ENCODE results near the gene CTSH.
"Not testable (repeated sequence)": the region's sequence is repeated elsewhere in the genome, so short reads cannot be mapped to it uniquely, and the experiment has no call there.

The CTSH gene

DNA sequence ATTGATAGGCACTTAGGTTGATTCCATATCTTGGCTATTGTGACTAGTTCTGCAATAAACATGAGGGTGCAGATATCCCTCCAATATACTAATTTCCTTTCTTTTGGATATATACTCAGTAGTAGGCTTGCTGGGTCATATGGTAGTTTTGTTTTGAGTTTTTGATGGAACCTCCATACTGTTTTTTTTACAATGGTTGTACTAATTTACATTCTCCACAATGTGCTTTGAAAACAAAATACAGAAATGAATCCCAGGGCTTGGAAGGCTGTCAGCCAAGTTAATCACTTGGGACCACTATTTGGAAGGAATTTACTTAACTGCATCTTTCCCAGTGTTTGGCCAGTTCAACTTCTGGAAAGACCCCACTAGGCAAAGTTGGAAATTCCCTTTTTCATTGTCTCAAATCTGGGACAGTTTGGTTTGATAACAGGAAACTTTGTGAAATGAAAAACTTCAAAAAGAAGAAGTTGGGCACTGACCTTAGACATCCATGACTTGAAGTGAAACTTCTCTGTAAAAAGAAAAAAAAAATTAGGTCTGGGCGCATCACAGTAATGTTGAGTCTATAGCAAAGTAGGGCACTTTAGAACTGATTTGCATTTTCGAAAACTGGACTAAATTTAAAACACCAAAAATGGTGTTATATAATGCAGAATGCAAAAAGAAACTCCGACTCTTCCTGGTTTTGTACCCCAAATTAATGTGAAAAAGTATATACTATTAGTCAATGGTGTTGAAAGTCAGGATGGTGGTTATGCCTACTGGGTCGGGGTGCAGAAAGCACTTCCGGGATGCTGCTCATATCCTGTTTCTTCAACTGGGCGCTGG is 6.0 kb downstream of the CTSH start:
- DNase-seq (ENCODE audit: low read depth): no peak

DNA sequence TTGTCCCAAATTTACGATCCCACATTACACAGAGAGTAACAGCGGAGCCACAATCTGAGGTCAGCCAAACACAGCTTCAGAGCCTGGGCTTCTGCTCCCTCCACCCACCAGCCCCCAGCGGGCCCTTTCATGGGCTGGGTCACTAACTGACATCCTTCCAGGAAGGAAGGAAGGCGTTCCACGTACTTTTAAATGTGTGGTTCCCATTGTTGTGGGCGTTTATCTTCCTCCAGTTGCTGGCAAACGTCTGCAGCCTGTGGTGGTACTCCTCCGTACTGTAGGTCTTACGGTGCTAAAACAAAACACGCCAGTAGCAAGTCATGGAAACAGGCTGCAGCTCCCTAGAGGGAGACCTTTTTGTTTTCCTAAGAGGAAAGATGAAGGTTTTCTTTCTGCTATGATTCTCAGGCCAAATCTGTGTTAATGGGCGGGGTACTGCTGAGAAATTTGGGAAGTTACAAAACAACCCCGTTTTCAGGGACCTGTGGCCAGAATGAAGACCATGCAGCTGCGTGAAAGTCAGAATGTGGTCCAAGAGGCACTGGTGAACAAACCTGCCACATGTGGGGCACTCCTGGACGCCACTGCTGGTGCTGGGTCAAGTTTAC is 7.6 kb downstream of the CTSH start:
- DNase-seq (ENCODE audit: low read depth): no peak

DNA sequence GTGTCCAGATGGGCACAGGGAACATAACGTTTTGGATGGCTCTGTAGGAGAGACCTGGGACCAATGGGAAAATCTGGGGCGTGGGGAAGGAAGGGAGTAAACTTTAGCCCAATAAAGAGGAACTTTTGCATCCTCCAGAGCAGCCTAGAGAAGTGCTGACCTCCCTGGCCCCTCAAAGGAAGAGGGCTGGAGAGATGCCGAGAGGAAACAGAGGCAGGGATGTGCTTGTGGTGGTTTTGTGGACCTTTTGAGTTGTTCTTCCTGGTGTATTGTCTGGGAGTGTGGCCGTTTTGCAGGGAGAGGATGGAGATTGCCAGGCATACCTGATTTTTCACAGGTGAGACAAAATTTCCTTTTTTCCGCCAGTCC is 10.2 kb downstream of the CTSH start:
- no peak for DNase-seq (ENCODE audit: low read depth)

DNA sequence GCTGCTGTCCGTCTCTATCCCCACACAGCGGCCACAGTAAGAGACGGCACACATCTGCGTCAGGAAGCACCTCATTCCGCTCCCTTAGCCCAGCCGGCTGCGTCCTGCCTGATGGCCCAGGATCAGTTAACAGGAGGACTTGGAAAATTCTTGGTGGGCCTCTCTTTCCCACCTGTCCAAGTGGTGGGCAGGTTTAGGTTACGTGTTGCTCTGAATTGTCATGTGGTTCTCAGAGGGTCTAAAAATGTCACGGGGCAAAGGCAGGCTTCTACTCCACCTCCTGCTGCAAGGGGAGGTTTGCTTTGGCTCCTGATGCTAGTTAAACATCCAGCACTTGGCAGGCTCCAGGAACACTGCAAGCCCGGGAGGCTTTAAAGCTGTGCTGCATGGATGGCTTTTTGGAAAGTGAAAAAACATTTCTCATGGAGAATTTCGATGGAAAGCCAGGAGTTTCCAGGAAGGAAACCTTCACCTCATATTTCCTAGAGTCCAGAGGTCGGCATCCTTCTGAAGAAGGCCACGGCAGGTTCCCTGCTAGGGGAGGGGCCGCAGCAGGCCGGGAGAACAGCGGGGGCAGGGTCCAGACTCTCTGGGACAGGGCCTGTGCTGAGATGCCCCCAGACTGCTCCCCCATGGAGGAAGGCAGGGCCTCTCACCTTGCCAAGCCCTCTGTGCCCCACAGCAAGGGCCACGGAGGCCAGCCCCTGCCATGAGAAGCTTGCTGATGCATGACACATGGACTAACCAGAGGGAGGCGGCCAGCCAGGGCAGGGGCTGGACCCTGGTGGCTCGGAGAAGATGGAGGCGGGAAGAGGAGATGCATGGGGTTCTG is 10.8 kb downstream of the CTSH start:
- no peak for DNase-seq (ENCODE audit: low read depth)

DNA sequence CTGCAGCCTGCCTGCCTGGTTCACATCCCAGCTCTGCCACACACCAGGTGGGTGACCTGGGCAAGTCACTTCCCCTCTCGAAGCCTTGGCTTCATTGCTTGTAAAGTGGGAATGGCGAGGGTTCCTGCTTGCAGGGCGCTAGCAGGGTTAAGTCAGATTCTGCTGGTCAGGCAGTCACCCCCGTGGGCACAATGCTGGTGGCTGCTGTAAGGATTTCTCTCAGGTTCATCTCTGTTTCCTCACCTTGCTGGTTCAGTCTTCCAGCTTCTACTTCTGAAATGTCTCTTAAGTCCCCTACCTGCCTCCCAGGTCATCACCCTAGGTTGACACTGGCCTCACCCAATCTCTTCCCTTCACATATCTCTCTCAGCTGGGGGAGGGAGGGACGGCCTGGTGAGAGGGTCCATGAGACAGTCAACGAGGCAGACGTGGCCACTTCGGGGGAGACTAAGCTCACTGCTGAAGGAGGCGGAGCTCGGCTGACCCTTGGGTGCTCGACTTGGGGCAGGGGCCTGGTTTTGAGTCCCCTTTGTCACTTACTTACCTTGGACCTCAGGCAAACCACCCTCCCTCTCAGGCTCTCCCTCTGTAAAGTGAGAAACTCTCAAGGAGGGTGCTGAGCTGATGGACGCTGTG is 11.5 kb downstream of the CTSH start:
- no peak for DNase-seq (ENCODE audit: low read depth)

DNA sequence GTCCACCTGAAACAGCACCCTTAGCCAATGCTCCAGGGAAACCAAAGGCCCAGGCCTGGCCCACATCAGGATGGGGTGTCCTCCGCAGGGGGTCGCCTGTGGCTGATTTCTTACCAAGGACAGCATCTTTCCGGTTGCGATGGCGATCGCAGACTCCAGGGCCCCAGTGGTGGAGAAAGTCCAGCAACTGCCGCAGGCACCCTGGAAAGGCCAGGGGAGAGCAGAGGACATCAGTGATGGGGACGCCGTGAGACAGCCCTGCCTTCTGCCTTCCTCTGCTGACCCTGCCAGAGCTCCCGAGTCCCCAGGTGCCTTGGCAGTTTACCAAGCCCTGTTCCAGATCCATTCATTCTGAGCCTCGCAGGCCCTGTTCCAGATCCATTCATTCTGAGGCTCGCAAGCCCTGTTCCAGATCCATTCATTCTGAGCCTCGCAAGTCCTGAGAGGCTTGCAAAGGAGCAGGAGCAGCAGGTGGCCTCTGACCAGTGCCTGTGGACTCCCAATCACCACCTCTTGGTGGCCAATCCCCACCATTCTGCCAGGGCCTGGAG is 12.5 kb downstream of the CTSH start:
- no peak for DNase-seq (ENCODE audit: low read depth)

DNA sequence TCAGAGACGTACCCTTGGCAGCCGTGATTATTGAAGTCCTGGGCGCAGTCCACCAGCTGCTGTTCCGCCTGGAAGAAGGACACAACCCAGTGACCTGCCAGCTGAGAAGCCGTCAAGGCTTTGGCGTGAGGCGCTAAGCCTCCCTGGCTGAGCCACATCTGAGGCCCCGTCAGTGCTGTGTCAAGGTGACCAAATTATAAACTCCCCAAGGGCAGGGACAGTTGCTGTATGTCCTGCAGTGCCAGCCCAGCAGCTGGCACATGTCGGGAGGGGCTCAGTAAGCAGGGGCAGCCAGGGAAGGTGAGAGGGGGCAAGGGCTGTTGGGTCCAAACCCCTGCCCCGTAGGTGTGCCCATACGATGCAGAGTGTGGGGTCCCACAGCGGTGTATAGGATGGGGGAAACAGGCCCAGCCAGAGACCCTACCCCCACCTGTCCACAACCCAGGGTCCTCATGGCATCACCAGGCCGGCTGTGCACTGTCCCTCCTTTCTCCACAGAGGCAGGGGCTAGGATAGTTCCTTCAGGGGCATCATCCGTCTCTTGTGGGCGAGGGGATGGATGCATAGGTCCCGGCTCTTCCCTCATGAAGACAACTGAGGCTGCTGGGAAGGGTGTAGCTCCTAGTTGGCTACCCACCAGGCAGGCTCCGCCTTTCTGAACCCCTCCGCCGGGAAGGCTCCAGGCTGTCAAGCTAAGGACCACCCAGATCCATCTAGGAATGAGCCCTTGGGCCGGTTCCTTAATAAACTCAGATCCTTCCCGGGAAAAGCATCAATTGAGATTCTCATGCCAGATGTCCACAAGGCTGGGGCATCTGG is 13.2 kb downstream of the CTSH start:
- DNase-seq (ENCODE audit: low read depth): no peak

DNA sequence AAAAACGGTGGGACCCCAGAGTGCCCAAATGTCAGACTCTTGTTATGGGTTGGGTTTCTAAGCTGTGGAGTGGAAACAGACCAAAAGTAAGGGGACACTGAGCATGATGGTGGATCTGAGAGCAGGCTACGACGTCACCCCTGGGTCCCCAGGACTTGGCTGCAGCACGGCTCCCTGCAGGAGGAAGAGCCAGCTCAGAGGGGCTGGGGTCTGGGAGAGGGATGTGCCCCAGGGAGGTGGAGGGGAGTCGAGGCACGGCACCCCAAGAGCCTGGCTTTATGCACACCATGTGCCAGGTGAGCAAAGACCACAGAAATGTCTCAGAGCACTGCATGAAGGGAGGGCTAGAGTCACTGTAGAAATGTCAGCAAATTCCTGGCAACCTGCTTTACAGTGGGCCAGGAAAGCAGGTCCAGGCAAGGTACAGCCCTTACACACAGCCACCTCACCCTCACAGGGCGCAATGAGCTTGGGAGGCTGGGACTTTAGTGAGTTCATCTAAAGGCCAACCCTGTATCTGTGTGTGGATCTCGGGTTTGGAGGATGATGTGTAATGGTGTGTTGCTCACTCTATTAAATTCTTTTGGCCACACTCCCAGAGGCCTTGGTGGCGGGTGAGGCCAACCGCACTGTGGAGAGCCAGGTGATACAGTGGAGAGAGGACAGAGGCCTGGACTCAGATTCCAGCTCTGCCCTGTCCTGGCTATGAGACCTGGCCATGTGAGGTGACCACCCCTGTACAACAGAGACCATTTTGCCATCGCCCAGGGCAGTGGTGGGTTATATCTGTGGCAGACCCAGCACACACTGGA is 14.1 kb downstream of the CTSH start:
- DNase-seq (ENCODE audit: low read depth): no peak

DNA sequence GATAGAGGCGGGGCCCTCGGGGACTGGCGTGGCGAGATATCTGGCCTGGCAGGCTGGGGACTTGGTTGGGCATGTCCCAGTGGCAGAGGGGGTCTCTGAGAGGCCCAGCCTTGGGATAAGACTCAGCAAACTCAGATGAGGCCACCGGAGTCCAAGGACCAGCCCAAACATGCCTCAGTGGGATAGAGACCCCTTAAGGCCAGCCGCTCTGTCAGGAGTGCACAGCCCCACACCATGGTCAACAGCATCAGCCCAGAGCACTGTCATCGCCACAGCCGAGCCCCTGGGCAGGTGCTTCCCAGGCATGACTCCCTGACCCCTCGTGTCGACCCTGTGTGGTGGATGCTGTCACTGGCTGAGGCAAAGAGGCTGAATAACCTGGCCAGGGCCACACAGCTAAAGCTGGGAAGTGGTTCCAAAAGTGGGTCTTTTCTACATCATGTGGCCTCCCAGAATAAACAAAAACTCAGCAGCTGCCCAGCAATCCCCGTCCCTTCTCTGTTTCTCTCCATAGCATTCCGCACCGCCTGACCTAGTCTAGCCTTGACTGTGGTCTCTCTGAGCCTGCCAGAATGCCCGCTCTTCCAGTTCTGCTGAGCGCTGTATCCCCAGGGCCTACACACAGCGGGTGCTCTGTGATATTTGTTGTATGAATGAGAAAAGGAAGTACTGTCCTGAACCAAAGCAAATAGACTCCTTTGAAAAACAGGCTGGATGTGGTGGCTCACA is 15.1 kb downstream of the CTSH start:
- DNase-seq (ENCODE audit: low read depth): no peak

DNA sequence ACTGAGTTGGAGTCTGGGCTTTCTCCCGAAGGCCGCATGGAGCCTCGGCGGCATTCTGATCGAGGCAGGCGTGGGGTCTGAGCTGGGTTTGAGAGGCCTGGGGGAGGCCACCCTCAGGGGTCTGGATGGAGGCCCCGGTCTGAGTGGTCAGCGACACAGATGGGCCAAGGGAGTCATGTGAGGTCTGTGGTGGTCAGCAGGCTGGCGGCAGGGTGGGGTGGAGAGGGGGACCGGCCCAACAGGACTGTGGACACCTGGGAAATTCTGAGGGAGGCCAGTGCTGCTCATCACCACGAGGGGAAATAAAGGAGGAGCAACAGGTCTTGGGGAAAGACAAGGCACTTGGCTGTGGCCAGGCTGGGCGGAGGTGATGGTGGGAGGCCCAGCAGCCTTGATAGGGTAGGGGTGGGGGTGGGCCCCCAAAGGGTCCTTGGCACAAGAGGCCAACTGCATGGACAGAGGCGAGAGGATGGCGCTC is 16.2 kb downstream of the CTSH start:
- no peak for DNase-seq (ENCODE audit: low read depth)

DNA sequence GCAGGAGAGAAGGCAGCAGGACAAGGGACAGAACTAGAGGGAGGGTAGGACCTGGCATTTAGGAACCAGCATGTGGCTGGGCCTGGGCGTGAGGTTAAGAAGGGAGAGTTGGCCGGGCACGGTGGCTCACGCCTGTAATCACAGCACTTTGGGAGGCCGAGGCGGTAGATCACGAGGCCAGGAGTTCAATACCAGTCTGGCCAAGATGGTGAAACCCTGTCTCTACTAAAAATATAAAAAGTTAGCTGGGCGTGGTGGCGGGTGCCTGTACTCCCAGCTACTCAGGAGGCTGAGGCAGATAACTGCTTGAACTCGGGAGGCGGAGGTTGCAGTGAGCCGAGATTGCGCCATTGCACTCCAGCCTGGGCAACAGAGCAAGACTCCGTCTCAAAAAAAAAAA is 16.7 kb downstream of the CTSH start:
- not testable (repeated sequence) for DNase-seq (ENCODE audit: low read depth)

DNA sequence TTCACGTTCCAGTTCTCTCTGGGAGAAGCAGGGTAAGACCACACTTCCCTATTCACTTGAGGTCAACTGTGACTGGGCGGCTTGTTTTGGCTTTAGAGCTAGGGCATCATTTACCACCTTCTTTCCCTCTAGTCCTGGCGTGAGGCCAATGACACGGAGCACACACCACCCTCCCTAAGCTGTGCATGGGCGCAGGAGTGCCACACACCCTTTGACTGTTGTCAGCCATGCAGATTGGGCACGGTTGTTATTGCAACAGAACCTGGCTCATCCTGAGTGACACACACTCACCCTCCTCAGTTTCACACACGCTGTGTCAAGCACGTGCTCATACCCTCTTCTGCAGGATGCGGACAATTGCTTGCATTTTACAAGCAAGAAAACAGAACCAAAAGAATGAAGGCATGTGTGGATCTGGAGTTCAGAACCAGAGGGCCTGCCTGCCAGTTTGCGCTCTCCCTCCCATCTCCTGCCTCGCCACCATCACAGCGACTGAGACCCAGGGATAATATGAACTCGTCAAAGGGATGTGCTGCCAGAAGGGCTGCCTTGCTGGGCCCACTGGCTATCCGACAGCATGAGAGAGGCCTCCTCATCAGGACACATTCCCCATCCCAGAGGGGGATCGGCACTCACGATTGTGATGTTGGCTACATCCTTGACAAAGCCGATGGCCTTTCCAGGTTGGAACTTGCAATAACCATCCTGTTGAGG is 17.6 kb downstream of the CTSH start:
- DNase-seq (ENCODE audit: low read depth): no peak

DNA sequence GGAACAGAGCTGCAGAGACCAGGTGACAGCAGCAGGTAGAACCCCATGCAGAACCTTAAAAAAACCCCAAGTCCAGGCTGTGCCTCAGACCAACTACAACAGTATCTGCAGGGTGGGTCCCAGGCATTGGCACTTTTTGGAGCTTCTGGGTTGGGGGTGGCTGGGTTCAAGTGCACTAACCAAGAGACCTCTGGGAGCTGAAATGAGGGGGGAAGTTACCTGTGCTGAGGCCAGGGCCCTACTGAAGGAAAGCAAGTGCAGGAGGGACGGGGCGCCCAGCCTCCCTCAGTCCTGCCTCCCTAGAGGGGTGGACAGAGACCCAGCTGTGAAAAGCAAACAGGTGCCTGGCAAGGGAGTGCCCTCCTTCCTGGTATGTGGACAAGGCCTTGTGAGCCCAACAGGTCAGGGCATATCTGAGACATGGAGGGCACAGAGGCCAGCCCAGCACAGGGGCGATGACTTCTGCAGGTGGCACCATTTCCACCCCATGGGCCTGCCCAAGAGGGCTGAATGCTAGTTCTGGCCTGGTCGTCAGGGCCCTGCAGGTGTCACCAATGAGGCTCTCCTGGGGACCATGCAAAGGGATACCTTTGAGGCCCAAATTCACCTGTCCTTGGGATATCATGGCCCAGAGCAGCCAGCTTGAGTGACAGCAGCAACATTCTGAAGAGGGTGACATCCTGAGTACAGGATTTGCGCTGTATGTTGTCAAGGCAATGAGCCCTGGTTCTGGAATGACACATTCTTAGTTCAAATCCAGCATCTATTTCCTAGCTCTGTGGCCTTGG is 18.7 kb downstream of the CTSH start:
- no peak for DNase-seq (ENCODE audit: low read depth)

DNA sequence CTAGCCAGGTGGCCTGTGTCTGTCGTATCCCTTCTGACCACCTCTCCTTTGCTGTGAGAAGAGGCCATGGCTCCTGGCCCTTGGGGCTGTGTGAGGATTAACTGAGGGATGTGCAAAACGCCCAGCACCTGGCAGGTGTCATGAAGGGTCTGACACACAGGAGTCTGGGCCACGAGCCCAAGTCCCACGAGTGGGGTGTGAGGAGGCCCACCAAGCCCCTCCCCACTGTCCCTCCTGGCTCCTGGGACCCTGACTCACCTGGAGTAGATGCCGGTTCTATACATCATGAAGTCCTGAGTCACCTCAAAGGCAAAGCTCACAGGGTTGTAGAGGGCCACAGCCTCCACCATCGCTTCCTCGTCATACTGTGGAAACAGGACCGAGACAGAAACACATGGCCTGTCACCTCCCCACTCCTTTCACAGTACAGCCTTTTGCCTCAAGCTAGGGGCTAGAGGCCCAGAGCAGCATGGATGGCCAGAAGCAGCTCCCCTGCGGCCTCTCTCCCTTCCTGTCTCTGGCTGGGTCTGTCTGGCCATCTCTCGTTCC is 19.7 kb downstream of the CTSH start:
- DNase-seq (ENCODE audit: low read depth): no peak

DNA sequence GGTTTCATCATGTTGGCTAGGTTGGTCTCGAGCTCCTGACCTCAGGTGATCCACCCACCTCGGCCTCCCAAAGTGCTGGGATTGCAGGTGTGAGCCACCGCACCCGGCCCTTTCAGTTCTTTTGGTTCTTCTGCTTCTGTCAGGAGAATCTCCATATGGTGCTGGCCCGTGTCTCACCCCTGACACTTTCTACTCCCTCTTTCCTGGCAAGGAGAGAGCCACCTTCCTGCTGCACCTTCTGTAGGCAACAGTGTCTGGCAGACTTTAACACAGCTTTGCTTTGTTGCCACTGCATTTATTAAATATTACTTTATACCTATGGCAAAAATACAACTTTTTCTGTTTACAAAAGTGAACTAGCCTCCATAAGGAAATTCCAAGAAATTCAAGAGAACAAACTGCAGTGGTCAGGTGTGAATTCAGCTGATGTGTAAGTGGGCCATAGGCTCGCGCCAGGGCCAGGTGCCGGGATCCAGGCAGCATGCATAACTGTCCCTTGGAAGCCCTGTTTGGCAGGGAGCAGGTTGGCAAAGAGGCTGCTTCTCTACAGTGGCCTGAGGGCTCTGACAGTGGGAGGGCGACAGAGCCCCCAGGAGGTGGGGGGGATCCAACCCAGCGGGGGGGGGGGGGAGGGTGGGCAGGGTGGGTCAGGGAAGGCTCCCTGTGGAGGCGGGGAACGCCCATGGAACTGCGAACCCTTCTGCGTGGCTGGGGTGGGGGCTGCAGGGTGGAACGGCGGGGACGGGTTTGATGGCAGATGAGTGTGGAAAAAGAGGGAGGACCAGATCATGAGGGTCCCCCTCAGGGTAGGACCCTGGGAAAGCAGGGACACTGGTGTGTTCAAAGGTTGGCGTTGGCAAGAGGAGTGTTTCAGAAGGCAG is 21.1 kb downstream of the CTSH start:
- no peak for DNase-seq (ENCODE audit: low read depth)

DNA sequence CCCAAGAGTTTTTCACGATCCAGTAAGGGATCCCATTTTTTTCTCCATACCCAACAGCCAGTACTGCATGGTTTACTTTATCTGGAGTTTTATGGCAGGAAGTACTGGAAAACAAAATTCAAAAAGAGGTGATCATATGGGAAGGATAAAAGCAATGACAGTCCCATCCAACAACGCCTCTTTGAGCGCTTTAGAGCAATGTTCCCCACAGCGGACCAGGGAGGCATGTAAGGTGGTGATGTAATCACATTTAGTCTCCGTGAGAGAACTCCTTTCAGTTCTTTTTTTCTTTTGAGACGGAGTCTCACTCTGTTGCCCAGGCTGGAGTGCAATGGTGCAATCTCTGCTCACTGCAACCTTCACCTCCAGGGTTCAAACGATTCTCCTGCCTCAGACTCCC is 21.8 kb downstream of the CTSH start:
- DNase-seq (ENCODE audit: low read depth): no peak

DNA sequence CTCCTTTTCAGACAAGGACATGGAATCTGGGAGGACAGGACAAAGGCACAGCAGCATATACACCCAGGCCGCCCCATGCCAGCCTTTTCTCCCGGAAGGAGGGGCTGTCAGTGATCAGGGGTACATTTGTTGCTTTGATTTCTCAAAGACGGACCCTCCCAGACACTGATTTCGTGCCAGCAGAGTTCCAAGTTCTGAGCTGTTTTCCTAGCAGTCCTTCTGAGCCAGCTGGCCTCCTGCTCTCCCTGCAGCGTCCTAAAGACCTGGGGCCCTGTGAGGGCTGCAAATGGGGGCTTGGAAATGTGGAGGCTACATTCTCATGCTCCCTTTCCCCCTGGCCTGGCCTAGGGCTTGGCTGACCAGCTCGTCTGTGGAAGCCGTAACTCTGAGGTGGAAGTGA is 22.3 kb downstream of the CTSH start:
- DNase-seq (ENCODE audit: low read depth): no peak
